ENCODE results near the gene GDF9. TPM values are rescaled to one million over a fixed set of nuclear protein-coding genes. Genes with fewer than 3 reads are reported as not detected.

The GDF9 gene
- total RNA-seq, 4 donors from 2014 or later = 0.23 to 0.37 (median 0.31) TPM; not detected in 1

DNA sequence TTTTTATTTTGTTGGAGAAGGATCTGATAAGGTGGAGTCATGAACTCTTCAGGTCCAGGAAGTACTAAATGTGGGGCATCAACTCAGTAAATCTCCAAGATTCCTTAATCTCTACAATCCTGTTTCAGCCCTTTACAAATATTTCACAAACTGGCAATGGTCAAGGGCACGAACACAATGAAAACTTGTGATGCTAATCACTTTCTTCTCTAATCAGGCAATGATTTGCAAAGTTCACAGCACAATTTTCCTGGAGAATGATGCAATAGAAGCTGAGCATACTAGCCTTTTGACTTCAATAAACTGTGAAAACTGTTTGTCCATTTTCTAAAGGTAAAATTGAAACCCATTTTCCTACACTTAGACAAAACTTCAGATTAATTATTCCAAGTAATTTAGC is 16.9 kb downstream of the GDF9 start:
- WGBS, 2 donors (ENCODE audit: low coverage in 1 of 2) = 54 to 70% methylated on average over 1 of the region's 1 CpG
- no peaks in the 10 kb centered on the region for H3K27me3 ChIP-seq

DNA sequence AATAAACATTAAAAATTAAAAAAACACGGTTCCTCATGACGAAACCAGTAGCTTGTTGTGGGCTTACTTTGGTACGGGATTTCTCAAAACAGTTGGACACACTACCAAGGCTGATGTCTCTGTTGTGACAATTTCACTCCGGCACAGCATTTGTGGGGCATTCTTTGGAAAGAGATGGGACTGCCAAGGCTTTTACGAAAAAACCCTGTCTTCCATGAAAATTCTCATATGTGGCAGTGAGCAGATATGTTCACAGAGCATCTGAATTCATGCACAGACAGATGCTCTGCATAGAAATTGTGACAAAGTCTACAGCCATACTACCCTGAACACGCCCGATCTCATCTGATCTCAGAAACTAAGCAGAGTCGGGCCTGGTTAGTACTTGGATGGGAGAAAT is 18.0 kb downstream of the GDF9 start:
- H3K27ac ChIP-seq = no peak overlapping the region
- no peaks in the 10 kb centered on the region for H3K36me3 ChIP-seq
- 87 to 92% methylated on average over 8 of the region's 8 CpGs for WGBS, 2 donors (ENCODE audit: low coverage in 1 of 2)
- H3K27me3 ChIP-seq = no peaks in the 10 kb centered on the region
- no peak overlapping the region for H3K4me3 ChIP-seq
- no peaks in the 10 kb centered on the region for H3K4me1 ChIP-seq
- TF ChIP-seq CTCF (IDR thresholded peaks at IDR 0.05) = no peak
- no peaks in the 10 kb centered on the region for H3K9me3 ChIP-seq
- ATAC-seq = no peak

More for the DNA sequence above, 16.9 kb downstream of the GDF9 start:
- ATAC-seq = no peak
- TF ChIP-seq EP300 (IDR thresholded peaks at IDR 0.05) (no peak), CTCF (IDR thresholded peaks at IDR 0.05) (no peak), POLR2A (IDR thresholded peaks at IDR 0.05) (no peak), POLR2AphosphoS5 (IDR thresholded peaks at IDR 0.05) (no peak)
- H3K36me3 ChIP-seq = no peaks in the 10 kb centered on the region
- H3K4me3 ChIP-seq = no peak overlapping the region
- H3K4me1 ChIP-seq = no peaks in the 10 kb centered on the region
- H3K9me3 ChIP-seq = no peaks in the 10 kb centered on the region
- H3K27ac ChIP-seq = no peak overlapping the region

DNA sequence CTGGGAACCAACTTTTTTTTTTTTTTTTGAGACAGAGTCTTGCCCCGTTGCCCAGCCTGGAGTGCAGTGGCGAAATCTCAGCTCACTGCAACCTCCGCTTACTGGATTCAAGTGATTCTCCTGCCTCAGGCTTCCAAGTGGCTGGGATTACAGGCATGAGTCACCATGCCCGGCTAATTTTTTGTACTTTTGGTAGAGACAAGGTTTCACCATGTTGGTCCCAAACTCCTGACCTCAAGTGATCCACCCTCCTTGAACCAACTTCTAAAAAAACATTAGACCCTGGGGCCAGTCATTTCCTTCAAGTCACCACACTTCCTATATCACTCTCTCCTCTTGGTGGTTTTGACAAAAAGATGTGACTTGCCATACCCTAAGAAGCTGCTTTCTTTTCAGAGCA is 25.0 kb downstream of the GDF9 start:
- no peaks in the 10 kb centered on the region for H3K9me3 ChIP-seq
- no peak overlapping the region for H3K27ac ChIP-seq
- WGBS, 2 donors (ENCODE audit: low coverage in 1 of 2) = 91 to 100% methylated on average over 2 to 4 of the region's 4 CpGs
- no peak for ATAC-seq
- H3K27me3 ChIP-seq = no peaks in the 10 kb centered on the region
- no peak for TF ChIP-seq POLR2AphosphoS5 (IDR thresholded peaks at IDR 0.05)
- TF ChIP-seq CTCF (IDR thresholded peaks at IDR 0.05) = no peak
- no peak for TF ChIP-seq EP300 (IDR thresholded peaks at IDR 0.05)
- TF ChIP-seq POLR2A (IDR thresholded peaks at IDR 0.05) = no peak
- H3K36me3 ChIP-seq = no peaks in the 10 kb centered on the region
- peaks cover 0 to 14% (median 6%) of the 10 kb centered on the region in 3 donors for H3K4me1 ChIP-seq
- no peak overlapping the region for H3K4me3 ChIP-seq

DNA sequence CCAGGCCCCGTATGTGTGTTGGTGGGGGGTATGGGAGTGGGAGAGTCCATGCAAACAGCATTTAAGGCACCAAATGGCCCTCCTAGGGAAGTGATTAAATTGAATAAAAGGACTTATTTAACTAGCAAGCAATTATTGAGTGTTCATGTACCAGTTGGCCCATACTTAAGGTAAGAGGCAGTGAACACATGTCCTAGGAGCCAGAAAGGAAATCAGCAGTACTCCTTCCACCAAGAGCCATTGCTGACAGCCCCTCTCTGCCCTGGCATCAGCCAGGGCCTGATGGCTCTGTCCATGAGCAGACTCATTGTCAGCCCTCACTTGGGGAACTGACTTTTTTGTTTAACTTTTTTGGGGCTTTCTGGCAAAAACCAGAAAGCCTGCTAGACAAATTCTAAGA is 25.4 kb downstream of the GDF9 start:
- 71% methylated on average over 1 of the region's 1 CpG; no CpG with 5 or more reads in 1 of the 2 donors for WGBS, 2 donors (ENCODE audit: low coverage in 1 of 2)

More for the DNA sequence above, 25.4 kb downstream of the GDF9 start:
- Histone ChIP-seq H3K27ac (no peak overlapping the region), H3K36me3 (no peaks in the 10 kb centered on the region), H3K27me3 (no peaks in the 10 kb centered on the region), H3K4me1 (peaks cover 0 to 14% (median 6%) of the 10 kb centered on the region in 3 donors), H3K4me3 (no peak overlapping the region), H3K9me3 (no peaks in the 10 kb centered on the region)
- ATAC-seq = no peak
- TF ChIP-seq CTCF (IDR thresholded peaks at IDR 0.05) = no peak
- no peak for TF ChIP-seq EP300 (IDR thresholded peaks at IDR 0.05)
- TF ChIP-seq POLR2A (IDR thresholded peaks at IDR 0.05) = no peak
- no peak for TF ChIP-seq POLR2AphosphoS5 (IDR thresholded peaks at IDR 0.05)
